Right lung (tissue), 5 donors: Measurements from ENCODE around the gene TEKT5. TPM values are rescaled to one million over a fixed set of nuclear protein-coding genes. Genes with fewer than 3 reads are reported as not detected.
A peak's percentile ranks its signal among the peaks of the same experiment; 100 is the strongest.
"Not testable (repeated sequence)": the region's sequence is repeated elsewhere in the genome, so short reads cannot be mapped to it uniquely, and the experiment has no call there.

Experiments used
- DNase-seq, 2 donors: peaks; one replicate each; pipeline ENCODE4 v3.0.0-alpha.2; 2013
- polyA plus RNA-seq, 5 donors: library from polyadenylated mRNA; unstranded; fragments of 120-200 nt; gene quantifications; one replicate each; pipeline versions ENCODE4 v1.2.1 to v1.2.3, GENCODE V29; 2013; ENCODE audit warnings: inconsistent platforms in 1 of 5, low replicate concordance in 1 of 5; ENCODE audit not compliant: insufficient read length in 5 of 5, insufficient read depth in 1 of 5

The TEKT5 gene
- polyA plus RNA-seq, 5 donors: 0.29 to 0.85 (median 0.31) TPM

GRCh38 chr16:10685709-10686108, 9.0 kb downstream of the TEKT5 start:
- no peak for DNase-seq

GRCh38 chr16:10684511-10685151, 10.1 kb downstream of the TEKT5 start:
- DNase-seq: no peak

- DNase-seq: no peak
Measured at GRCh38 chr16:10683170-10683569, 11.6 kb downstream of the TEKT5 start.

- no peak for DNase-seq
Measured at GRCh38 chr16:10682604-10683003, 12.1 kb downstream of the TEKT5 start.

DNA sequence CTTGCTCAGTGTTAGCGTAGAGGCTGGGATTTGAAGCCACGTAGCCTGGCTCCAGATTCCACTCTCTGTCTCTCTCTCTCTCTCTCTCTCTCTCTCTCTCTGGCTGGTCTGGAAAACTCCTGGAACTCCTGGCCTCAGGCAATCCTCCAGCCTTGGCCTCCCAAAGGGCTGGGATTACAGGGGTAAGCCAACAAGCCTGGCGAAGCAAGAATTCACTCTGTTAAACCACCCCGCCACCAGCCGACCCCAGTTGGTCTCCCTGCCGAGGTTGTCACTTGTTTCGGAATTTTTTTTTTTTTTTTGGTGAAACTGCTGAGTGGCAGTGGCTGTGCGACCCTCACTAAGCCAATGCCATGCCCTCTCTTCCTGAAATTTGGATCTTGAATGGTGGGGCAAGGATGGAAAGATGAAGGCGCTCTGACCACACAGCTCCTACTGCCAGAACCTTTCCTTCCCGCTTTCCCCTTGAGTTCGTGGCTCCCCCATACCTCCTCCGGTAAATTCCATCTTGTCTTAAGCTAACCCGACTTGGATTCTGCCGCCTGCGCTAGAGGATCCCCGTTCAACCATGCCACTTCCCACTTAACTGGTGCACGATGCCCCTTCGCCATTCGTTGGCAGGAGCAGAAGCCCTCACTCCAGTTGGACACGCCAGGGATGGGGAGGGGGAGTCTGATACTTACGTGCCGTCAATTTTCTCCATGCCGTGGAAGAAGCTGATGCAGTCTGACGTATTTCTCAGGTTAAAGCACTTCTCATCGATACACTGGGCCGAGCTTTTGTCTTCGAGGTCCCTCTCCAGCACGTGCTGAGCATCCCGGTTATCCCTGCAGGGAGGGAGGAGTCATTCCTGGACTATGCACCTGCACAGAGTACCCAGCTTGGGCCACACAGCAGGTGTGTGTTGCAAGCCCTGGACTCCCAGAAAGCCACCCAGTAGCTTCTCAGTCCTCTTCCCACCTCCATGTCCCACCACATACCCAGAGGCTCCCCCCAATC, 13.1 kb downstream of the TEKT5 start:
- DNase-seq: no peak

GRCh38 chr16:10679921-10680320, 14.8 kb downstream of the TEKT5 start:
- no peak for DNase-seq

- DNase-seq: not testable (repeated sequence)
Measured at GRCh38 chr16:10679441-10679840, 15.3 kb downstream of the TEKT5 start.

GRCh38 chr16:10678655-10679054, 16.1 kb downstream of the TEKT5 start:
- no peak for DNase-seq

GRCh38 chr16:10676284-10676683, 18.4 kb downstream of the TEKT5 start:
- DNase-seq: no peak

DNA sequence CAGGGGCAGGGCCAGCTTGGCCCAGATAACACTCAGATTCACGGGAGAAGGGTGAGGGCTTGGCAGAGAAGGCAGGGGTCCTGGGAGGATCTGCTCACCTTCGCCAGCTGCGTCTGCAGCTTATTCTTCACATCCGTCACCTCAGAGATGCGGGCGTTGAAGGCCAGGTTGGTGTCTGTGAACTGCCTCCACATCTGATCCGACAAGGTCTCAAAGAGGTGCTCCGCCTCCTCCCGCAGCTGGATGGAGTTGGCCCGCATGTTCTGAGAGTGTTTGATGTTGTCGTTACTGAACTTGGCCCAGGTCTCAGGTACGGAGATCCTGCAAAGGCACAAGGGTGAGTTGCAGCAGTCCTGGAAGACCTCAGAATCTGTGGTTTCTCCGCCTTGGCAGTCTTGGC, 18.9 kb downstream of the TEKT5 start:
- DNase-seq: no peak

GRCh38 chr16:10675216-10675615, 19.5 kb downstream of the TEKT5 start:
- no peak for DNase-seq

DNA sequence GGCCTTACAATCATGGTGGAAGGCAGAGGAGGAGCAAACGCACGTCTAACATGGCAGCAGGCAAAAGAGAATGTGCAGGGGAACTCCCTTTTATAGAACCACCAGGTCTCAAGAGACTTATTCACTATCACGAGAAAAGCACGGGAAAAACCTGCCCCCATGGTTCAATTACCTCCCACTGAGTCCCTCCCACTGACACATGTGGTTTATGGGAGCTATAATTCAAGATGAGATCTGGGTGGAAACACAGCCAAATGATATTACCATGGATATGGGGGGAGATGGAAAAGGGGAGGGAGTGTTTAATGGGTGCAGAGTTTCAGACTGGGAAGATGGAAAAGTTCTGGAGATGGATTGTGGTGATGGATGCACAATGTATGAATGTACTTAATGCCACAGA, 23.0 kb downstream of the TEKT5 start:
- no peak for DNase-seq

DNA sequence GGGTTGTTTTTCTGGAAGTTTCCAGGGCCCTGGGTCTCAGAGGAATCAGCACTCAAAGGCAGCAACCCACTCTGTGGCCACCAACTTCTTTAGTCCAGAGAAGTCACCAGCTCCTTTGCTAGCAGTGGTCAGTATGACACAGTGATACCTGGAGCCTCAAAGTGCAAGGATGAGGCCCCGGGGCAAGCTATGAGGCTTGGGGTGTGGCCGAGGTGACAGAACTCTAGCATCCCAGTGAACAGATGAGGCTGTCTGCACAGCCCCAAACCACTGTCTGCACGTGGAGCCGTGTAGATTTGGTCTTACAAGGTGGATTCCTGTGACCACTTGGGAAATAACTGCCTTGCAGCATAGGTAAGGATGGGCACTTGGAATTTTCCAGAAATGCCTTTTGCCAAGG, 24.9 kb downstream of the TEKT5 start:
- no peak for DNase-seq

GRCh38 chr16:10668322-10669045, 26.2 kb downstream of the TEKT5 start:
- no peak for DNase-seq

GRCh38 chr16:10667239-10667638, 27.5 kb downstream of the TEKT5 start:
- no peak for DNase-seq

DNA sequence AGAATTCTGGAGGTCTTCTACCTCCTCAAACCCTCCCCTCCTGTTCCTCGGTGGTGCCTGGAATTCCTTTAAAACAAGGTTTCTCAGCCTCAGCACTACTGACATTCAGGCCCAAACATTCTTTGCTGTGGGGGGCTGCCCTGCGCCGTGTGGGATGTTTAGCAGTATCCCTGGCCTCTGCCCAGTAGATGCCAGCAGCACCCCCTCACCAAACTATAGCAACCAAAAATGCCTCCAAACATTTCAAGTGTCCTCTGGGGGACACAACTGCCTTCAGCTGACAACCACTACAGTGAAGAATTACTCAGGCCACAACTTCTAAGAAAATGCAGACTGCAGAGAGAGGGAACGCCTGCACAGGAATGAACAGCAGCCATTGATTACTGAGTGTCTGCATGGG, 28.4 kb downstream of the TEKT5 start:
- no peak for DNase-seq

GRCh38 chr16:10665166-10665565, 29.6 kb downstream of the TEKT5 start:
- DNase-seq: no peak

DNA sequence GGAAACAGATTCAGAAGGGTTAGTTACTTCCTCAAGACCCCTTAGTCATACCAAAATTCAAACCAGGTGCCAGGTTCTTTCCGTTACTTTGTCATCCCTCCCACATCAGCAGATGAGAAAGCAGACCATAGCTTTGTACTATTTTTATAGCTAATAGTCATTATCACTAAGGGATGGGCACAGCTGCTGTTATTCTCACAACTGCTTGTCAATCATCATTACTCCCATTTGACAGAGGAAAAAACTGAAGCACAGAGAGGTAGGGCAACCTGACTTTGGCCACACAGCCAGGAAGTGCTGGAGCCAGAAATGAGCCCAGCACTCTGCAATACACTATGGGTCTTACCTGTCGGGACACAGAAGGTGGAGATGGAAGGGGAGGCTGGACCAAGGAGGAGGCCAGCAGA, 30.0 kb downstream of the TEKT5 start:
- no peak for DNase-seq

GRCh38 chr16:10663744-10664143, 31.0 kb downstream of the TEKT5 start:
- DNase-seq: no peak

- peak in 1 of 2 donors; percentile 60 for DNase-seq
Measured at GRCh38 chr16:10663146-10663545, 31.6 kb downstream of the TEKT5 start.

- DNase-seq: no peak
Measured at GRCh38 chr16:10662212-10662611, 32.5 kb downstream of the TEKT5 start.

DNA sequence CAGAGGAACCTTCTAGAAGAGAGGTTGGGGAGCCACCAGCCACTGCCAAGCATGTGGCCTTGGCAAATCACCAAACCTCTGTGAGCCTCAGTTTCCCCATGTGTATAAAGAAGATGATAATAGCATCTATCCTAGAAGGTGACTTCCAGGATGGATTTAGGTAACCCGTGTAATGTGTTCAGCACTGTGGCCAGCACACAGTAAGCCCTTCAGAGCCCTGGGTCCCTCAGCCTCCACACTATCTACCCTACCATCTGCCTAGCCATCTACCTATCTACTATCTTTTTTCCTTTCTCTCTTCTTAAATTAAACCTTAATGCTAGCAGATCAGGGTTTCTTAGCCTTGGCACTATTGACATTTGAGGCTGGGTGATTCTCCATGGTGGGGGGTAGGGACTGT, 33.0 kb downstream of the TEKT5 start:
- no peak for DNase-seq
